HG03378 (cell line): ENCODE measurements around the gene TALDO1.

Experiments
- ATAC-seq: cut with Tn5 transposase; IDR thresholded peaks from one replicate; pipeline ENCODE4 v1.9.1; 2021; ENCODE audit warnings: mild to moderate bottlenecking, moderate library complexity; ENCODE audit not compliant: unreplicated experiment

Gene TALDO1

DNA sequence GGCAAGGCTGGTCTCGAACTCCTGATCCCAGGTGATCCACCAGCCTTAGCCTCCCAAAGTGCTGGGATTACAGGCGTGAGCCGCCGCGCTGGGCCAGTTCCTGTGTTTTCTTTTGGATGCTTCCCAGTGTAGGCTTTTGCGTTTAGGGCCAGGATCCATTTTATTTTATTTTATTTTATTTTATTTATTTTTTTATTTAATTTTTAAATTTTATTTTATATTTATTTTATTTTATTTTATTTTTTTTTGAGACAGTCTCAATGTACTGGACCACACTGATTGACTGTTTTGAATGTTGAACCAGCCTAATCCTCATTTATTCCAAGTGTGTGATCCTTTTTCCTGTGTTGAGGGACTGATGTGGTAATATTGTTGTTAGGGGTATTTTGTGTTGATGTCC, 32.8 kb upstream of the TALDO1 start:
- ATAC-seq: no peak

GRCh38 chr11:719214-720016, 27.8 kb upstream of the TALDO1 start:
- ATAC-seq: no peak

- ATAC-seq: no peak
These were observed 27.1 kb upstream of the TALDO1 start for GRCh38 chr11:720017-720641.

GRCh38 chr11:720642-721246, 26.5 kb upstream of the TALDO1 start:
- no peak for ATAC-seq

GRCh38 chr11:721247-721740, 26.0 kb upstream of the TALDO1 start:
- ATAC-seq: no peak

DNA sequence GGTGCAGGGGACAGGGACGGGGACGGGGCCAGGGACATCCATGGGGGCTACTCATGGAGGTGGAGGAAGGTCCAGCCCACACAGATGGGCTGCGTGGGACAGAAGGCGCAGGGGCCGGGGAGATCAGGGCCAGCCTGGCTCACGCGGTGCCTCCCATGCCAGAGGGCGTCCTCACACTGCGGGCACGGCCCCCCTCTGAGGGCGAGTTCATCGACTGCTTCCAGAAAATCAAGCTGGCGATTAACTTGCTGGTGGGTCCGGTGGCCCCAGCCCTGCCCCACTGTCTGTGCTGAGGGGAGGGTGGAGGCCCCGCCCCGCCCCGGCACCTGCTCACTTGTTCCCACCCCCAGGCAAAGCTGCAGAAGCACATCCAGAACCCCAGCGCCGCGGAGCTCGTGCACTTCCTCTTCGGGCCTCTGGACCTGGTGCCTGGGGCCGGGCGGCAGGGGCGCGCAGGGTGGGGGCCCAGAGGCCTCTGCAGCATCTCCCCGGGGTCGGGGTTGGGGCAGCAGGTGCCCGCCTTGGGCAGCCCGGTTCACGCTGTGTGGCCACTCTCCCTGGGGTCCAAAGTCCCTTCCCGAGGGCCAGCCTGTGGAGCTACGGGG, 25.4 kb upstream of the TALDO1 start:
- no peak for ATAC-seq

DNA sequence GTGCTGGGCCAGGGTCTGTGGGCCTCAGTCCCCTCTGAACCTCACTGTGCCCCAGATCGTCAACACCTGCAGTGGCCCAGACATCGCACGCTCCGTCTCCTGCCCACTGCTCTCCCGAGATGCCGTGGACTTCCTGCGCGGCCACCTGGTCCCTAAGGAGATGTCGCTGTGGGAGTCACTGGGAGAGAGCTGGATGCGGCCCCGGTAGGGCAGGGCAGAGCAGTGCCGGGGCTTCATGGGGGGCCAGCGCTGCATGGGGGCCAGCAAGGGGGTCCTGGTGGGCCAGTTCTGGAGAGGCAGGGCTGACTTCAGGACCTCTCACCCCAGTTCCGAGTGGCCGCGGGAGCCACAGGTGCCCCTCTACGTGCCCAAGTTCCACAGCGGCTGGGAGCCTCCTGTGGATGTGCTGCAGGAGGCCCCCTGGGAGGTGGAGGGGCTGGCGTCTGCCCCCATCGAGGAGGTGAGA, 24.9 kb upstream of the TALDO1 start:
- ATAC-seq: no peak

GRCh38 chr11:723120-723883, 24.0 kb upstream of the TALDO1 start:
- no peak for ATAC-seq

DNA sequence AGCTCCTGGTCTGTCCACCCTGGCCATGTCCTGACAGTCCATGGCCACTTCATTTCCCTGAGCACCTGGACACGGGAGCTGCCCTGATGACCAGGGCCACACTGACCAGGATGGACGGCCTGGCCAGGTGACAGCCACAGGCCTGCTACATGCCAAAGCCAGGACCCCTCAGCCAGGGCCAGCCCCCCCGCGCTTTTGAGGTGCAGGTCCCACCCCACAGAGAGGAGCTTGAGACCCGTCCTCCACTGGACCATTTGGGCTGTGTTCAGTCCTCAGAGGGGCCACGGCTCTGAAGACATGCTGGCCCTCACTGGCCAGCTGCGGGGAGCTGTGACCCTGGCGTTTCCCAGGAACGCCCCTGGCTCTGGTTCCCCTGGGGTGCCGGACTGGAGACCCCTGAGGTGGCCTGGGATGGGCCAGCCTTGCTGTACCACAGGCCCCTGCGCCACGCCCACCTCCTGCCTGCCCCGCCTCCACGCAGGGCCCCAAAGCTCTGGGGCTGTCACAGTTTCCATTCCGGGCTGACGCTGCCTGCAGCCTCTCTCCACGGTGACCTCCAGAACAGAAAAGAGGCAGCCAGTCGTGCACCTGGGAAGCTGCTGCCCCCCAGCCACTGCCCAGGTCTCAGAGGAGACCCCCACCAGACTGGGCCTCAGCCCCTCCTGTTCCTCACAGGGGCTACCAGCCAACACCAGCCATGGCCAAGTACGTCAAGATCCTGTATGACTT, 23.1 kb upstream of the TALDO1 start:
- ATAC-seq: no peak

DNA sequence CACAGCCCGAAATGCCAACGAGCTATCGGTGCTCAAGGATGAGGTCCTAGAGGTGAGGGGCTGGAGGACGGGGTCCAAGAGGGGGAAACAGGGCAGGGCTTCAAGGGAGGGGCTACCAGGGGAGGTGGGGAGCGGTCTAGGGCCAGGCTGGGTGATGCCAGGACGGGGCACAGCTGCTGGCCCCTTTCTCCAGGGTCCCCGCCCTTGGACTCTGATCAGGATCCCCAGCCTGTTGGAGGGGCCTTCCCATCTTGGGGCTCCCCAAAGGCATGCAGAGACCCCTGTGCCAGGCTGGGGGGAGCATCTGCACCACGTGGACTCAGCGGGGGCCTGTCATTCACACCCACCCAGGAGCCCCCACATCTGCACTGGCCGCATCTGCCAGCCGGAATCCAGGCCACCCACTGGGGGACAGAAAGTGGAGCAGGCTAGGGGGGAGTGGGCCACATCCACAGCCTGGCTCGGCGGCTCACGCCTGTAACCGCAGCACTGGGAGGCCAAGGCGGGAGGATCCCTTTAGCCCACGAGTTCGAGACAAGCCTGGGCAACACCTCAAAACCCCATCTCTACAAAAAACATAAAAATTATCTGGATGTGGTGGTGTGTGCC, 22.4 kb upstream of the TALDO1 start:
- no peak for ATAC-seq

GRCh38 chr11:725624-726202, 21.6 kb upstream of the TALDO1 start:
- ATAC-seq: no peak

- ATAC-seq: no peak
These were observed 20.7 kb upstream of the TALDO1 start for GRCh38 chr11:726278-727220.

- ATAC-seq: no peak
These were observed 20.0 kb upstream of the TALDO1 start for GRCh38 chr11:727281-727701.

- ATAC-seq: no peak
These were observed 19.2 kb upstream of the TALDO1 start for GRCh38 chr11:727859-728748.

- ATAC-seq: no peak
These were observed 18.3 kb upstream of the TALDO1 start for GRCh38 chr11:728901-729491.

- ATAC-seq: no peak
These were observed 17.7 kb upstream of the TALDO1 start for GRCh38 chr11:729492-730074.
